GM23338 (cell line): ENCODE measurements around the gene FMC1. TPM values are rescaled to one million over a fixed set of nuclear protein-coding genes. Genes with fewer than 3 reads are reported as not detected.

ENCODE experiments used
- ATAC-seq: fragments of 200-7000 bp; cut with Tn5 transposase; 3 replicates; pipeline ENCODE4 v1.9.1; 2020
- DNase-seq: peaks from one replicate; pipeline ENCODE4 v3.0.0-alpha.2; 2015; ENCODE audit warnings: low spot score
- H2AFZ ChIP-seq: fragments of 200-600 bp; sonication (generic); 2 replicates; pipeline ENCODE4 v1.8.0; 2016; ENCODE audit warnings: antibody characterized with exemption, mild to moderate bottlenecking, moderate library complexity
- H3F3A ChIP-seq: fragments of 200-600 bp; sonication (generic); replicated peaks from 2 replicates; pipeline ENCODE4 v1.8.0; 2017; ENCODE audit warnings: antibody characterized with exemption, mixed run types, low read depth
- H3K27ac ChIP-seq: fragments of 200-600 bp; sonication (generic); 2 replicates; pipeline ENCODE4 v1.6.1; 2016; ENCODE audit warnings: low read depth
- H3K27me3 ChIP-seq: fragments of 200-600 bp; sonication (generic); 2 replicates; pipeline ENCODE4 v1.8.0; 2016; ENCODE audit warnings: mild to moderate bottlenecking, mixed run types, moderate library complexity; ENCODE audit not compliant: insufficient read depth
- H3K36me3 ChIP-seq: fragments of 200-600 bp; sonication (generic); 2 replicates; pipeline ENCODE4 v1.8.0; 2016; ENCODE audit warnings: mild to moderate bottlenecking; ENCODE audit not compliant: insufficient read depth
- H3K4me1 ChIP-seq: fragments of 200-600 bp; sonication (generic); 2 replicates; pipeline ENCODE4 v1.8.0; 2016; ENCODE audit warnings: mild to moderate bottlenecking, moderate library complexity; ENCODE audit not compliant: insufficient read depth
- H3K4me2 ChIP-seq: fragments of 200-600 bp; sonication (generic); 2 replicates; pipeline ENCODE4 v1.7.1; 2017; ENCODE audit warnings: mixed run types
- H3K4me3 ChIP-seq: fragments of 200-600 bp; sonication (generic); 2 replicates; pipeline ENCODE4 v1.6.1; 2016; ENCODE audit warnings: mixed run types
- H3K79me2 ChIP-seq: fragments of 200-600 bp; sonication (generic); replicated peaks from 2 replicates; pipeline ENCODE4 v1.8.0; 2017; ENCODE audit warnings: mild to moderate bottlenecking; ENCODE audit not compliant: insufficient read depth
- H3K9me2 ChIP-seq: fragments of 200-600 bp; sonication (generic); 2 replicates; pipeline ENCODE4 v1.8.0; 2017; ENCODE audit not compliant: insufficient read depth
- H4K20me1 ChIP-seq: fragments of 200-600 bp; sonication (generic); replicated peaks from 2 replicates; pipeline ENCODE4 v1.8.0; 2017; ENCODE audit warnings: mild to moderate bottlenecking; ENCODE audit not compliant: insufficient read depth
- H3K27ac Mint-ChIP-seq: 2 replicates; pipeline ENCODE4 v1.8.0; 2020; ENCODE audit warnings: inconsistent platforms, mild to moderate bottlenecking, moderate library complexity, mixed read lengths
- H3K27me3 Mint-ChIP-seq: 3 replicates; pipeline ENCODE4 v1.8.0; 2022; ENCODE audit warnings: low read depth, mild to moderate bottlenecking, moderate library complexity, mixed read lengths, inconsistent platforms; ENCODE audit not compliant: insufficient read depth, poor library complexity
- H3K36me3 Mint-ChIP-seq: 3 replicates; pipeline ENCODE4 v1.8.0; 2021; ENCODE audit warnings: low read depth, mild to moderate bottlenecking, inconsistent platforms, moderate library complexity, mixed read lengths
- H3K4me1 Mint-ChIP-seq: 3 replicates; pipeline ENCODE4 v1.8.0; 2020; ENCODE audit warnings: mild to moderate bottlenecking, inconsistent platforms, mixed read lengths
- H3K4me3 Mint-ChIP-seq: 3 replicates; pipeline ENCODE4 v1.8.0; 2021; ENCODE audit warnings: moderate library complexity, mild to moderate bottlenecking, inconsistent platforms, mixed read lengths
- H3K9me3 Mint-ChIP-seq: 3 replicates; pipeline ENCODE4 v1.8.0; 2020; ENCODE audit warnings: moderate library complexity, mild to moderate bottlenecking, inconsistent platforms, mixed read lengths
- CREB1 ChIP-seq: fragments of 250-450 bp; sonication (Bioruptor Pico); IDR thresholded peaks from 2 replicates; pipeline ENCODE4 v1.5.0; 2020; ENCODE audit warnings: low read depth, mild to moderate bottlenecking, moderate library complexity
- CTCF ChIP-seq, 2 experiments: fragments of 200-600 bp in 1 of 2; sonication (generic) in 1 of 2; conservative IDR thresholded peaks; 2 replicates each; pipeline versions ENCODE4 v1.5.1 to v1.6.1; 2016 to 2017; ENCODE audit warnings: antibody characterized with exemption in 2 of 2, low read depth in 2 of 2, mild to moderate bottlenecking in 2 of 2, moderate library complexity in 1 of 2
- EZH2 ChIP-seq: fragments of 200-600 bp; sonication (generic); IDR thresholded peaks from one replicate; pipeline ENCODE4 v1.8.0; 2017; ENCODE audit warnings: antibody characterized with exemption, mild to moderate bottlenecking, low read depth; ENCODE audit not compliant: unreplicated experiment
- EZH2phosphoT487 ChIP-seq: fragments of 200-600 bp; sonication (generic); IDR thresholded peaks from one replicate; pipeline ENCODE4 v1.8.1; 2018; ENCODE audit warnings: antibody characterized with exemption; ENCODE audit not compliant: unreplicated experiment
- JUNB ChIP-seq: IDR thresholded peaks from one replicate; pipeline ENCODE4 v1.6.1; 2016; ENCODE audit warnings: antibody characterized with exemption; ENCODE audit not compliant: unreplicated experiment
- NANOG ChIP-seq: IDR thresholded peaks from 2 replicates; pipeline ENCODE4 v1.6.1; 2016; ENCODE audit warnings: antibody characterized with exemption, borderline replicate concordance
- POLR2AphosphoS5 ChIP-seq: IDR thresholded peaks from 2 replicates; pipeline ENCODE4 v1.6.1; 2016; ENCODE audit warnings: antibody characterized with exemption, low read depth
- REST ChIP-seq: IDR thresholded peaks from one replicate; pipeline ENCODE4 v1.6.1; 2018; ENCODE audit warnings: antibody characterized with exemption; ENCODE audit not compliant: unreplicated experiment
- STAT1 ChIP-seq: IDR thresholded peaks from one replicate; pipeline ENCODE4 v1.6.1; 2016; ENCODE audit warnings: antibody characterized with exemption; ENCODE audit not compliant: unreplicated experiment
- polyA plus RNA-seq: library from polyadenylated mRNA; unstranded; fragments of >200 nt; fragmentation: Nextera tagmentation; extraction: Ambion mirVana; gene quantifications from 2 replicates; pipeline ENCODE4 v1.2.1, GENCODE V29; 2016
- total RNA-seq: library from RNA; depleted of rRNA; stranded (reverse); fragments of >200 nt; shearing (Covaris generic); gene quantifications from 2 replicates; pipeline ENCODE4 v1.2.3, GENCODE V29; 2014
- TF ChIP-seq, protein P1 (sequence below): fragments of 250-450 bp; sonication (Bioruptor Pico); IDR thresholded peaks from 2 replicates; pipeline ENCODE4 v1.5.0; 2020; ENCODE audit warnings: mild to moderate bottlenecking, moderate library complexity

Gene FMC1
- total and polyA plus RNA-seq, 2 experiments from 2014 or later: 4.8 to 70.5 TPM

DNA sequence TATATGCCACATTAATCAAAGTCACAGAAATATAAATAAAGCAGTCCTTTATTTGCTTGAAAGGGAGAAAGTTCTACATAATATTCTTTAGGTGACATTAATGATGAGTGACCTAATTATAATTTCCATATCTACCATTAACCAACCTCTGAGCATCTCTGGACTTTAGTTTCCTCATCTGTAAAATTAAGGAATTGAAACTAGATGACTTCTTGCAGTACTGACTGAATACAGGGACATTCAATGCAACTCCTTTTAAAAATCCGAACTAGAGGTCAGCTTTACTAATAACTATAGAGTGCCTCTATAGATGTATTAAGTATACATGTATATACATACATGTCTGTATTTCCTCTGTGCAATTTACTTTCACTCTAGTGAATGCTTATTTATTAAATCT lies 3.9 kb downstream of the FMC1 start (continued):
- no peak for TF ChIP-seq JUNB
- TF ChIP-seq CTCF (conservative IDR thresholded peaks at IDR 0.05; ENCODE audit: low read depth in 2 of 2): no peak
- TF ChIP-seq EZH2phosphoT487: no peak

GRCh38 chr7:139351027-139351426 lies 9.9 kb downstream of the FMC1 start:
- Histone ChIP-seq H3K27me3 (no peaks in the 10 kb centered on the region), H3K4me1 (no peaks in the 10 kb centered on the region), H3K36me3 (no peaks in the 10 kb centered on the region; the same call in 1 of the 2 replicates), H3K4me3 (no peak overlapping the region), H3F3A (no peaks in the 10 kb centered on the region), H3K9me2 (no peaks in the 10 kb centered on the region), H3K27ac (no peak overlapping the region), H2AFZ (no peak overlapping the region), H3K79me2 (no peaks in the 10 kb centered on the region), H4K20me1 (no peaks in the 10 kb centered on the region), H3K4me2 (no peak overlapping the region)
- Mint-ChIP-seq H3K9me3 (no peaks in the 10 kb centered on the region), H3K4me3 (no peak overlapping the region), H3K27me3 (no peaks in the 10 kb centered on the region), H3K4me1 (peaks cover 4% of the 10 kb centered on the region; the same call in 2 of the 3 replicates), H3K36me3 (peaks cover 26% of the 10 kb centered on the region), H3K27ac (no peak overlapping the region)
- ATAC-seq (no peak), DNase-seq (no peak)
- TF ChIP-seq NANOG: no peak
- TF ChIP-seq EZH2: no peak
- no peak for TF ChIP-seq POLR2AphosphoS5
- TF ChIP-seq JUNB: no peak
- TF ChIP-seq STAT1: no peak
- TF ChIP-seq EZH2phosphoT487: no peak
- no peak for TF ChIP-seq REST
- no peak for TF ChIP-seq CREB1
- TF ChIP-seq, protein P1, sequence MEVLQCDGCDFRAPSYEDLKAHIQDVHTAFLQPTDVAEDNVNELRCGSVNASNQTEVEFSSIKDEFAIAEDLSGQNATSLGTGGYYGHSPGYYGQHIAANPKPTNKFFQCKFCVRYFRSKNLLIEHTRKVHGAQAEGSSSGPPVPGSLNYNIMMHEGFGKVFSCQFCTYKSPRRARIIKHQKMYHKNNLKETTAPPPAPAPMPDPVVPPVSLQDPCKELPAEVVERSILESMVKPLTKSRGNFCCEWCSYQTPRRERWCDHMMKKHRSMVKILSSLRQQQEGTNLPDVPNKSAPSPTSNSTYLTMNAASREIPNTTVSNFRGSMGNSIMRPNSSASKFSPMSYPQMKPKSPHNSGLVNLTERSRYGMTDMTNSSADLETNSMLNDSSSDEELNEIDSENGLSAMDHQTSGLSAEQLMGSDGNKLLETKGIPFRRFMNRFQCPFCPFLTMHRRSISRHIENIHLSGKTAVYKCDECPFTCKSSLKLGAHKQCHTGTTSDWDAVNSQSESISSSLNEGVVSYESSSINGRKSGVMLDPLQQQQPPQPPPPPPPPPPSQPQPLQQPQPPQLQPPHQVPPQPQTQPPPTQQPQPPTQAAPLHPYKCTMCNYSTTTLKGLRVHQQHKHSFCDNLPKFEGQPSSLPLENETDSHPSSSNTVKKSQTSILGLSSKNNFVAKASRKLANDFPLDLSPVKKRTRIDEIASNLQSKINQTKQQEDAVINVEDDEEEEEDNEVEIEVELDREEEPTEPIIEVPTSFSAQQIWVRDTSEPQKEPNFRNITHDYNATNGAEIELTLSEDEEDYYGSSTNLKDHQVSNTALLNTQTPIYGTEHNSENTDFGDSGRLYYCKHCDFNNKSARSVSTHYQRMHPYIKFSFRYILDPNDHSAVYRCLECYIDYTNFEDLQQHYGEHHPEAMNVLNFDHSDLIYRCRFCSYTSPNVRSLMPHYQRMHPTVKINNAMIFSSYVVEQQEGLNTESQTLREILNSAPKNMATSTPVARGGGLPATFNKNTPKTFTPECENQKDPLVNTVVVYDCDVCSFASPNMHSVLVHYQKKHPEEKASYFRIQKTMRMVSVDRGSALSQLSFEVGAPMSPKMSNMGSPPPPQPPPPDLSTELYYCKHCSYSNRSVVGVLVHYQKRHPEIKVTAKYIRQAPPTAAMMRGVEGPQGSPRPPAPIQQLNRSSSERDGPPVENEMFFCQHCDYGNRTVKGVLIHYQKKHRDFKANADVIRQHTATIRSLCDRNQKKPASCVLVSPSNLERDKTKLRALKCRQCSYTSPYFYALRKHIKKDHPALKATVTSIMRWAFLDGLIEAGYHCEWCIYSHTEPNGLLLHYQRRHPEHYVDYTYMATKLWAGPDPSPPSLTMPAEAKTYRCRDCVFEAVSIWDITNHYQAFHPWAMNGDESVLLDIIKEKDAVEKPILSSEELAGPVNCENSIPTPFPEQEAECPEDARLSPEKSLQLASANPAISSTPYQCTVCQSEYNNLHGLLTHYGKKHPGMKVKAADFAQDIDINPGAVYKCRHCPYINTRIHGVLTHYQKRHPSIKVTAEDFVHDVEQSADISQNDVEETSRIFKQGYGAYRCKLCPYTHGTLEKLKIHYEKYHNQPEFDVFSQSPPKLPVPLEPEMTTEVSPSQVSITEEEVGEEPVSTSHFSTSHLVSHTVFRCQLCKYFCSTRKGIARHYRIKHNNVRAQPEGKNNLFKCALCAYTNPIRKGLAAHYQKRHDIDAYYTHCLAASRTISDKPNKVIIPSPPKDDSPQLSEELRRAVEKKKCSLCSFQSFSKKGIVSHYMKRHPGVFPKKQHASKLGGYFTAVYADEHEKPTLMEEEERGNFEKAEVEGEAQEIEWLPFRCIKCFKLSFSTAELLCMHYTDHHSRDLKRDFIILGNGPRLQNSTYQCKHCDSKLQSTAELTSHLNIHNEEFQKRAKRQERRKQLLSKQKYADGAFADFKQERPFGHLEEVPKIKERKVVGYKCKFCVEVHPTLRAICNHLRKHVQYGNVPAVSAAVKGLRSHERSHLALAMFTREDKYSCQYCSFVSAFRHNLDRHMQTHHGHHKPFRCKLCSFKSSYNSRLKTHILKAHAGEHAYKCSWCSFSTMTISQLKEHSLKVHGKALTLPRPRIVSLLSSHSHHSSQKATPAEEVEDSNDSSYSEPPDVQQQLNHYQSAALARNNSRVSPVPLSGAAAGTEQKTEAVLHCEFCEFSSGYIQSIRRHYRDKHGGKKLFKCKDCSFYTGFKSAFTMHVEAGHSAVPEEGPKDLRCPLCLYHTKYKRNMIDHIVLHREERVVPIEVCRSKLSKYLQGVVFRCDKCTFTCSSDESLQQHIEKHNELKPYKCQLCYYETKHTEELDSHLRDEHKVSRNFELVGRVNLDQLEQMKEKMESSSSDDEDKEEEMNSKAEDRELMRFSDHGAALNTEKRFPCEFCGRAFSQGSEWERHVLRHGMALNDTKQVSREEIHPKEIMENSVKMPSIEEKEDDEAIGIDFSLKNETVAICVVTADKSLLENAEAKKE (CRISPR knock-in tag): no peak
- no peak for TF ChIP-seq CTCF (conservative IDR thresholded peaks at IDR 0.05; ENCODE audit: low read depth in 2 of 2)
